ENCODE results near the gene NAA25. TPM values are rescaled to one million over a fixed set of nuclear protein-coding genes. Genes with fewer than 3 reads are reported as not detected.

The NAA25 gene
- total and polyA plus RNA-seq, 8 donors, result 17.3 to 33.9 (median 25.9) TPM

- H3K9me3 ChIP-seq, result no peaks in the 10 kb centered on the region
- TF ChIP-seq CTCF (IDR thresholded peaks at IDR 0.05), result no peak
- no peak overlapping the region for H3K27ac ChIP-seq
- no peak overlapping the region for H3K4me3 ChIP-seq
- H3K4me1 ChIP-seq, result peaks cover 5 to 17% of the 10 kb centered on the region in 2 donors
- peaks cover 0 to 4% of the 10 kb centered on the region in 2 donors for H3K36me3 ChIP-seq
- intact Hi-C loops (cut with DNase I), result no loop called here
- no peak for DNase-seq
- H3K27me3 ChIP-seq, result no peaks in the 10 kb centered on the region
- no peak for ATAC-seq
Observed at GRCh38 chr12:111992464-111992863, 116.1 kb downstream of the NAA25 start.

GRCh38 chr12:111991946-111992345, 116.6 kb downstream of the NAA25 start:
- no peak overlapping the region for H3K4me3 ChIP-seq
- ATAC-seq (no peak), DNase-seq (no peak)
- H3K4me1 ChIP-seq, result peaks cover 5 to 17% of the 10 kb centered on the region in 2 donors
- no peaks in the 10 kb centered on the region for H3K27me3 ChIP-seq
- H3K27ac ChIP-seq, result no peak overlapping the region
- TF ChIP-seq CTCF (IDR thresholded peaks at IDR 0.05), result no peak
- H3K9me3 ChIP-seq, result no peaks in the 10 kb centered on the region
- intact Hi-C loops (cut with DNase I), result no loop called here
- peaks cover 0 to 4% of the 10 kb centered on the region in 2 donors for H3K36me3 ChIP-seq

GRCh38 chr12:111991535-111991934, 117.0 kb downstream of the NAA25 start:
- H3K27ac ChIP-seq, result no peak overlapping the region
- no peaks in the 10 kb centered on the region for H3K27me3 ChIP-seq
- ATAC-seq (no peak), DNase-seq (no peak)
- H3K9me3 ChIP-seq, result no peaks in the 10 kb centered on the region
- intact Hi-C loops (cut with DNase I), result no loop called here
- no peak for TF ChIP-seq CTCF (IDR thresholded peaks at IDR 0.05)
- peaks cover 0 to 4% of the 10 kb centered on the region in 2 donors for H3K36me3 ChIP-seq
- H3K4me3 ChIP-seq, result no peak overlapping the region
- peaks cover 5 to 17% of the 10 kb centered on the region in 2 donors for H3K4me1 ChIP-seq

- Histone ChIP-seq H3K9me3 (no peaks in the 10 kb centered on the region), H3K27ac (no peak overlapping the region), H3K27me3 (no peaks in the 10 kb centered on the region), H3K4me1 (no peaks in the 10 kb centered on the region), H3K36me3 (no peaks in the 10 kb centered on the region), H3K4me3 (no peak overlapping the region)
- intact Hi-C loops (cut with DNase I), result no loop called here
- DNase-seq, result no peak
- no peak for TF ChIP-seq CTCF (IDR thresholded peaks at IDR 0.05)
- no peak for ATAC-seq
Observed at GRCh38 chr12:111984820-111985219, 123.8 kb downstream of the NAA25 start.

- intact Hi-C loops (cut with DNase I), result no loop called here
- TF ChIP-seq CTCF (IDR thresholded peaks at IDR 0.05), result no peak
- no peak for ATAC-seq
Observed at GRCh38 chr12:111981987-111982386, 126.6 kb downstream of the NAA25 start.

More at GRCh38 chr12:111981987-111982386, 126.6 kb downstream of the NAA25 start:
- Histone ChIP-seq H3K4me1 (no peaks in the 10 kb centered on the region), H3K4me3 (no peak overlapping the region), H3K36me3 (no peaks in the 10 kb centered on the region), H3K27me3 (no peaks in the 10 kb centered on the region), H3K27ac (no peak overlapping the region), H3K9me3 (no peaks in the 10 kb centered on the region)
- DNase-seq, result no peak

Measured in left lung (tissue), 10 donors.